DLD1 (cell line): ENCODE measurements around the gene ABO.
"Not testable (repeated sequence)": the region's sequence is repeated elsewhere in the genome, so short reads cannot be mapped to it uniquely, and the experiment has no call there.

Experiments used
- in situ Hi-C: cut with HindIII; loops from 2 replicates; pipeline ENCODE4 v1.10.0; 2017; ENCODE audit warnings: low sequenced_read_pairs

ABO gene

GRCh38 chr9:133247632-133248031 is 27.4 kb downstream of the ABO start:
- in situ Hi-C loops, result no loop called here

- in situ Hi-C loops, result no loop called here
Observed at GRCh38 chr9:133246991-133247390, 28.0 kb downstream of the ABO start.

- in situ Hi-C loops, result no loop called here
Observed at GRCh38 chr9:133246562-133246961, 28.4 kb downstream of the ABO start.

- in situ Hi-C loops, result no loop called here
Observed at GRCh38 chr9:133242991-133243390, 32.0 kb downstream of the ABO start.

GRCh38 chr9:133242241-133242640 is 32.8 kb downstream of the ABO start:
- in situ Hi-C loops, result no loop called here

GRCh38 chr9:133239533-133240090 is 35.4 kb downstream of the ABO start:
- in situ Hi-C loops, result no loop called here

GRCh38 chr9:133238851-133239532 is 36.0 kb downstream of the ABO start:
- in situ Hi-C loops, result no loop called here

GRCh38 chr9:133238272-133238850 is 36.6 kb downstream of the ABO start:
- in situ Hi-C loops, result no loop called here

GRCh38 chr9:133237035-133237731 is 37.8 kb downstream of the ABO start:
- in situ Hi-C loops, result no loop called here

- in situ Hi-C loops, result not testable (repeated sequence)
Observed at GRCh38 chr9:133236291-133237034, 38.5 kb downstream of the ABO start.

- in situ Hi-C loops, result no loop called here
Observed at GRCh38 chr9:133235549-133236222, 39.3 kb downstream of the ABO start.

- in situ Hi-C loops, result no loop called here
Observed at GRCh38 chr9:133234577-133235322, 40.3 kb downstream of the ABO start.

- in situ Hi-C loops, result no loop called here
Observed at GRCh38 chr9:133233681-133234432, 41.1 kb downstream of the ABO start.

GRCh38 chr9:133231934-133232568 is 43.0 kb downstream of the ABO start:
- in situ Hi-C loops, result not testable (repeated sequence)

GRCh38 chr9:133230514-133230913 is 44.5 kb downstream of the ABO start:
- in situ Hi-C loops, result not testable (repeated sequence)

- in situ Hi-C loops, result no loop called here
Observed at GRCh38 chr9:133230093-133230492, 44.9 kb downstream of the ABO start.

- in situ Hi-C loops, result not testable (repeated sequence)
Observed at GRCh38 chr9:133228474-133229193, 46.4 kb downstream of the ABO start.

GRCh38 chr9:133227996-133228395 is 47.0 kb downstream of the ABO start:
- in situ Hi-C loops, result not testable (repeated sequence)
